ENCODE measurements around the gene ABCC5.

Gene ABCC5

GRCh38 chr3:183975981-183976662 is 41.6 kb downstream of the ABCC5 start:
- TF ChIP-seq CTCF (IDR thresholded peaks at IDR 0.05; ENCODE audit: extremely low read depth, insufficient read depth, missing control alignments) = no peak
- in situ Hi-C loops (cut with MboI; ENCODE audit: low pct_unique_long_range_greater_than_20kb, low sequenced_read_pairs, unreplicated experiment) = no loop called here
- no peak for DNase-seq (ENCODE audit: low spot score)

GRCh38 chr3:183968666-183969245 is 48.9 kb downstream of the ABCC5 start:
- no peak for DNase-seq (ENCODE audit: low spot score)
- TF ChIP-seq CTCF (IDR thresholded peaks at IDR 0.05; ENCODE audit: extremely low read depth, insufficient read depth, missing control alignments) = no peak
- in situ Hi-C loops (cut with MboI; ENCODE audit: low pct_unique_long_range_greater_than_20kb, low sequenced_read_pairs, unreplicated experiment) = no loop called here

GRCh38 chr3:183967693-183968092 is 50.0 kb downstream of the ABCC5 start:
- in situ Hi-C loops (cut with MboI; ENCODE audit: low pct_unique_long_range_greater_than_20kb, low sequenced_read_pairs, unreplicated experiment) = no loop called here
- DNase-seq (ENCODE audit: low spot score) = no peak
- no peak for TF ChIP-seq CTCF (IDR thresholded peaks at IDR 0.05; ENCODE audit: extremely low read depth, insufficient read depth, missing control alignments)

- TF ChIP-seq CTCF (IDR thresholded peaks at IDR 0.05; ENCODE audit: extremely low read depth, insufficient read depth, missing control alignments) = no peak
- no peak for DNase-seq (ENCODE audit: low spot score)
- in situ Hi-C loops (cut with MboI; ENCODE audit: low pct_unique_long_range_greater_than_20kb, low sequenced_read_pairs, unreplicated experiment) = no loop called here
Measured at GRCh38 chr3:183966361-183966791, 51.3 kb downstream of the ABCC5 start.

GRCh38 chr3:183962807-183963206 is 54.9 kb downstream of the ABCC5 start:
- DNase-seq (ENCODE audit: low spot score) = no peak
- in situ Hi-C loops (cut with MboI; ENCODE audit: low pct_unique_long_range_greater_than_20kb, low sequenced_read_pairs, unreplicated experiment) = no loop called here
- no peak for TF ChIP-seq CTCF (IDR thresholded peaks at IDR 0.05; ENCODE audit: extremely low read depth, insufficient read depth, missing control alignments)

GRCh38 chr3:183959214-183959613 is 58.5 kb downstream of the ABCC5 start:
- no peak for DNase-seq (ENCODE audit: low spot score)
- in situ Hi-C loops (cut with MboI; ENCODE audit: low pct_unique_long_range_greater_than_20kb, low sequenced_read_pairs, unreplicated experiment) = no loop called here
- no peak for TF ChIP-seq CTCF (IDR thresholded peaks at IDR 0.05; ENCODE audit: extremely low read depth, insufficient read depth, missing control alignments)
